ENCODE data around the gene ANKRD50.

ANKRD50 gene

DNA sequence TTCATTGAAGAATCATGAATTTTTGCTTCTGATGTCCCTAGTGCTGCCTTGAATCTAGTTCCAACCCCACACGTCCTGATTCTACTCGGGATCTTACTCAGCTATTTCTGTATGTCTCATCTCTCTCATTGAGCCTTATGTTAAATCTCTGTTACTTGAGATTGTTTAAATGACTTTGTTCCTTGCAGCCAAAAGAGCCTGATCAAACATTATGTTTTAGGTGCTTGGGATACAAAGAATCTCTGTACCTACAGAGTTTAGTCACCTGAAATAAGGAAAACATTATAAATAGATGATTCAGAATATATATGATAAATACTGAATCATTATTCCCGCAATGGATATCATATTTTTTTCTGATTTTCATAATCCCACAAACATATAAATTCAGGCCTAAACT is 13.7 kb upstream of the ANKRD50 start:
- no peak overlapping the region for H3K27ac ChIP-seq
- TF ChIP-seq, protein P1, sequence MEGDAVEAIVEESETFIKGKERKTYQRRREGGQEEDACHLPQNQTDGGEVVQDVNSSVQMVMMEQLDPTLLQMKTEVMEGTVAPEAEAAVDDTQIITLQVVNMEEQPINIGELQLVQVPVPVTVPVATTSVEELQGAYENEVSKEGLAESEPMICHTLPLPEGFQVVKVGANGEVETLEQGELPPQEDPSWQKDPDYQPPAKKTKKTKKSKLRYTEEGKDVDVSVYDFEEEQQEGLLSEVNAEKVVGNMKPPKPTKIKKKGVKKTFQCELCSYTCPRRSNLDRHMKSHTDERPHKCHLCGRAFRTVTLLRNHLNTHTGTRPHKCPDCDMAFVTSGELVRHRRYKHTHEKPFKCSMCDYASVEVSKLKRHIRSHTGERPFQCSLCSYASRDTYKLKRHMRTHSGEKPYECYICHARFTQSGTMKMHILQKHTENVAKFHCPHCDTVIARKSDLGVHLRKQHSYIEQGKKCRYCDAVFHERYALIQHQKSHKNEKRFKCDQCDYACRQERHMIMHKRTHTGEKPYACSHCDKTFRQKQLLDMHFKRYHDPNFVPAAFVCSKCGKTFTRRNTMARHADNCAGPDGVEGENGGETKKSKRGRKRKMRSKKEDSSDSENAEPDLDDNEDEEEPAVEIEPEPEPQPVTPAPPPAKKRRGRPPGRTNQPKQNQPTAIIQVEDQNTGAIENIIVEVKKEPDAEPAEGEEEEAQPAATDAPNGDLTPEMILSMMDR (IDR thresholded peaks at IDR 0.05), result no peak
- no peak for DNase-seq (ENCODE audit: low spot score)
- H3K4me3 ChIP-seq, result no peak overlapping the region

DNA sequence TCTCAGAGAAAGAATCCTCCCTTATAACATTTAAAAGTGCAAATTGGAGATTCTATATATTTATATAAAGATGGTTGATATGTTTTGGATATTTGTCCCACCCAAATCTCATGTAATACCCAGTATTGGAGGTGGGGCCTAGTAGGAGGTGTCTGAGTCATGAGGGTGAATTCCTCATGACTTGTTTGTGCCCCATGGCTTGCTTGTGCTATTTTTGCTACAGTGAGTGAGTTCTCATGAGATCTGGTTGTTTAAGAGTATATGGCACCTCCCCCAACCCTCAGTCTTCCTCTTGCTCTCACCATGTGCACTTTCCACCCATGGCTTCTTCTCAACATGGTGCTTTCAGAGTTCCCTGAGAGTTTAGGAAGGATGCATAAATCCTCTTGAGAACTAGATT is 9.5 kb upstream of the ANKRD50 start:
- DNase-seq (ENCODE audit: low spot score), result no peak
- TF ChIP-seq, protein P1 (IDR thresholded peaks at IDR 0.05), result no peak
- Histone ChIP-seq H3K4me3 (no peak overlapping the region), H3K27ac (no peak overlapping the region)

DNA sequence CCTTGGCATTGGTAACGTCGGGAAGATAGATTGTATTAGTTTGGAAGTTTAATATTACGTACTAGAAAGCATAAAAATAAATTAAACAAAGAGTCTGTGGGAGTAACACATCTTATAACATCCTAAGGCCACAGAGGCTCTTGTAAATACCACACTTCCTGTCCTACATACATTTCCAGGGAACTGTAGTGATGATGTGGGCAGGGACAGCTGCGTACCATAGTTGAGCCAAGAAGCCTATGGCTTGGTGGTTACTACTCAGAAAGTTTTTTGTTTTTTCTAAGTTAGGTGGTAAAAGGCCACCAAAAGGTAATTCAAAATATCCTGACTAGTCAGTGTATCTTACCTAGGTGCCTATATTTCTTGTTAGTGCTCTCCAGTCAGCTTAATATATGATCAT is 4.6 kb upstream of the ANKRD50 start:
- TF ChIP-seq, protein P1 (IDR thresholded peaks at IDR 0.05), result no peak
- DNase-seq (ENCODE audit: low spot score), result no peak
- Histone ChIP-seq H3K27ac (no peak overlapping the region), H3K4me3 (no peak overlapping the region)

DNA sequence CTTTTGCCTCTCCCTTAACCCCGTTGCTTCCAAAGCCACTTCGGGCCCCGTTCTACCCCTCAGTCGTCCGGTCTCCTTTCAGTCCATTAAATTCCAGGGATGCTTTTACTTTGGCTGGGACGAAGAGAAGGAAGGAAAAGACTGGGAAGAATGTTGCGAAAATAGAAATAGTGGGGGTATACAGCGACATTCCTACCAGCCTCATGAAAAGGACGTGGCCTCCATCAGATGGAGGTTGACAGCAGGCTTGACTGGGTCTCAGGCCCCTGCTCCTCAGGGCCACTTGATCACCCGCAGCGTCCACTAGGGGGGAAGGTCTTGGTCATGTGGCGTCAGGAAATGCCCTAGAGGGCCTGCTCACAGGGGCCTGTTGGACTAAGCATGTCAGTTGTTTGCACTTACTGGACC is 657 bp upstream of the ANKRD50 start:
- Histone ChIP-seq H3K4me3 (peak overlapping the region; percentile 96), H3K27ac (peak overlapping the region; percentile 89 to 98)
- TF ChIP-seq, protein P1 (IDR thresholded peaks at IDR 0.05), result no peak
- peak; percentile 88 for DNase-seq (ENCODE audit: low spot score)

DNA sequence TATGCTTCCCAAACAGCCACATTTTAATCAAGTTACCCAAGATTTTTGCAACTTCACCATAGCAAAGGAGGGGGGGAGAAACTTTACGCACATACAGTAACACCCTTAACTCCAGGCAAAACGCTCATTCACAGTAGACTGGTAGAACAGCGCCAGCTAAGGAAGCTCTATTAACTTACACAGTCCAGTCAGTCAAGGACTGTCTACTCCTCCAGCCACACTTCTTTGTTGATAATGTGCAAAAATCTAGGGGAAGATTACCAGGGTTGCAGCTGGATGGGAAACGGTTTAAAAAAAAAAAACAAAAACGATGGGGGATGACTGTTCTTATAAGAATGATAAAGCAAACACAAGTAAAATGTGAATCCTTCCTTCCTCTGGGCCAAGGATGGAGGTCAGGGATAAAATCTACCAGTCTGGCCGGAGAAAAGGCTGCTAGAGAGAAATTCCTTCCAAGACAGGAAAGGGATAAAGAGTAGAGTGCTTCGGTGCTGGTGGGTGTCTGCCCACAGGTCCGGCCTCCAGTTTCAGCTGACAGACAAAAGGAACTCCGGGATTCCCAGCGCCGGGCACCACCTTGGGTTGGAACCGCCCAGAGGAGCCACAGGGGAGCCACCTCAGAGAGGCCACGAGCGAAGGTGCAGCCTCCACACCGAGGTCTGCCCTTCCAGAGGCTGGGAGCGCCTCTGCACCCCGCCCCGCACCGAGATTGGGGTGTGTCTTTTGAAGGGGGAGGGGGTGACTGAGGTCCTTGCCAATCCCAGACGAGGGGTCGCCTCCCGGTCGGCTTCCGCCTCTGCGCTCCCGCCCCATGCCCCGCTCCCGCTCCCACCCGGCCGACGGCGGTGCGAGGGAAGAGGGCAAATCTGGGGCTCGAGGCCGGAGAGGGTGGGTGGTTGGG is 811 bp downstream of the ANKRD50 start:
- Histone ChIP-seq H3K27ac (peak overlapping the region; percentile 89 to 98), H3K4me3 (peak overlapping the region; percentile 96)
- TF ChIP-seq, protein P1 (IDR thresholded peaks at IDR 0.05), result no peak
- no peak for DNase-seq (ENCODE audit: low spot score)

DNA sequence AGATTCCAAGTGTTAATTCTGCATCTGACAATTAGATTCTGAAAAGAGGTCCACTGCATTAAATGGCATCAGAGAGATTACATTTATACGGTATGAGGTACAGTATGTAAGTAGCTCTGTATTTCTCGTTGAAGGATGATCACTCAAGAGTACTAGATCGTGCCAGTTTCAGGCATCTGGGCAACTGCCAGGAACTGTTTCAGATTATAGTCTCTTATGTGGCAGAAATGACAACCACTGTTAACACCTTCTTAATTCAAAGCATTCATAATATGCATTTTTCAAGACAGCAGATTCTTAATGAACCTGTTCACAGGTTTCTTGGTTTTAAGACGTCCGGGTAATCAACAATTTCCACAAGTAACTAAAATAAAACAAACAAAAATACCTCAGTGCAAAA is 1.6 kb downstream of the ANKRD50 start:
- Histone ChIP-seq H3K27ac (no peak overlapping the region), H3K4me3 (peak overlapping the region; percentile 96)
- TF ChIP-seq, protein P1 (IDR thresholded peaks at IDR 0.05), result no peak
- DNase-seq (ENCODE audit: low spot score), result no peak
